Activated CD4-positive, CD25-positive, alpha-beta regulatory T cell treated with anti-CD3 and anti-CD28 coated beads, Interleukin-2, amount 50 U/mL, for 72 hours (primary cell): ENCODE data around the gene ARFGEF2.
"Not testable (repeated sequence)": the region's sequence is repeated elsewhere in the genome, so short reads cannot be mapped to it uniquely, and the experiment has no call there.

Experiments used
- DNase-seq: peaks from one replicate; pipeline ENCODE4 v3.0.0; 2021

The ARFGEF2 gene

DNA sequence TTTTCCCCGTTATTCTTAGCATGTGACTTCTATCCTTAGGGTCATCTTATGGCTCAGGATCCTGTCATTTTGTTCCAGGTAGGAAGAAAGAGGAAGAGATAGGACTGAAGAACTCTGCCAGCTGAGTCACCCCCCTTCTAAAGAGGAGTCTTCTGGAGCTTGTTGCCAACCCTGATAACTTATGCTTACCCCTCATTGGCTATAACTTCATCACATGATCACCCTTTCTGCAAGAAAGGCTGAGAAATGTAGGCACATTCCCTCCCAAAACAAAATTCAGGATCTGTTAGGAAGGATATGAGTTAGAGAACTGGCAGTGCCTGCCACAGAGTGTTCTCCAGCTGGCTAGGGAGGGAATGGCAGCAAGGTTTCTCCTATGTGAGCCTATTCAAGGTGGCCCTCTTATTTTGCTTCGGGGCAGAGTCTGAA is 35.6 kb downstream of the ARFGEF2 start:
- DNase-seq = no peak

DNA sequence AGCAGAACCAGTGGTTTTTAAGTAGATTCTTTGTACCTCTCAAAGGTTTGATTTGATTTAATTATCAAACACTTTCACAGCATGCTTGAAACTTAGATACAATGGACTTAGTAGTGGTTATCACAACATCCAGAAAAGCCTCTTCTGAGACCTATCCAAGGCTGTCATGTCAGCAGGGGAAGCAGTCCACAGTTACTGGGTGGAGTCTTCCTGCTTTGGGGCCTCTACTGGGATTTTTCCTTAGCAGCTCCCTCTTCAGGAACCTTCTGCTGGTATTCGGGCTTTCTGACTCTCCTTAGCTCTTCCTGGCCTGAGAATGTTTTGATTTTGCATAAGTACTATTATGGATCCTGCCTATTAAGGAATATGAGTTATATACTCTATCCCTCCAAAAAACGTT is 36.0 kb downstream of the ARFGEF2 start:
- DNase-seq = no peak

DNA sequence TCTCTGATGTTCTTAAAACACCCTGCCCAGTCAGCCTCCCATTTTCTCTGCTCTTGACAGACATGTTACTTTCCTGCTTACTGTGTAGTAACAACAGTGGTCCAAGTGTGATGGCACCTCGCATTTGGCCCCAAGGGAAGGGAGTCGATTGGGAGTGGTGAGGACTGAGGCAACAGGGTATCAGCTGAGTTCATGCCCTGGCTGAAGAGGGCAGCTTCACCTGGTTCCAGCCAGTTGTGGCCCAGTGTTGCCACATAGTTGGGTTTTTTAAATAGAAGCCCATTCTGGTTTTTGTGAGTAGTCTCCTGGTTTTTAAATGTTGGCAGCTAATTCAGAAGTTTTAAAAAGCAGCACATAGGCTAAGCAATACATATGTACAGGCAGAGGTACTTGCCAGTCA is 37.2 kb downstream of the ARFGEF2 start:
- DNase-seq = no peak

DNA sequence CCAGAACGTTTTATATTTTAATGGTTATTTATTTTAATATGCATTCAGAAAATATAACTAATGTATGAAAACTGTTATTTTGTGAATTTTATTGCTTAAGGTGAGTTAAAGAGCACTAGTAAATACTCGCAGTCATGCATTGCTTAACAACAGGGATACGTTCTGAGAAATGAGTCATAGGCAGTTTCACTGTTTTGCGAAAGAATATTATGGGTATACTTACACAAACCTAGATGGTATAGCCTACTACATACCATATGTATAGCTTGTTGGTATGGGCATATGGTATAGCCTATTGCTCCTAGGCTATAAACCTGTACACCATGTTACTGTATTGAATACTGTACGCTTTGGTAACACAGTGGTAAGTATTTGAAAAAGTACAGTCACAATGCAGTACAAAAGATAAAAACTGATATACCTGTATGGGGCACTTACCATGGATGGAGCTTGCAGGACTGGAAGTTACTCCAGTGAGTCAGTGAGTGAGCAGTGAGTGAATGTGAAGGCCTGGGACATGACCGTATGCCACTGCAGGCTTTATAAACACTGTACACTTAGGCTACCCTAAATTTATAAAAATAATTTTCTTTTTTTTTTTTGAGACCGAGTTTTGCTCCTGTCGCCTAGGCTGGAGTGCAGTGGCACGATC is 38.5 kb downstream of the ARFGEF2 start:
- no peak for DNase-seq

DNA sequence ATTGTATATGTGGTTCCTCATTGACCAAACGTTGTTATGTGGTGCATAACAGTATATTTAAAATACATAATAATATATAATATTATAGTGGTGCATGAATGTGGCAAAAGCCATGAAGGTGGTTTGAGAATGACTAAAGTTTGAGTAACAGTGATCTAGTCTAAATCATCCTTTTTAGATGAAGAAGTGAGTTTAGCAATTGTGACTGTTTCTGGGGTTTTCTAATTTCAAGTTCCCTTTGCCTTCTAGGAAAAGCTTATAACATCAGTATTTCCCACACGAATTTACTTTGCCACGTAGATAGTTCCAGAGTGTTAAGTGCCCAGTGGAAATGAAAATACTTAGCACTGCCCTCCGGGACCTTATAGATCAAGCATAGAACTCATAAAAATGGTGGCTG is 40.9 kb downstream of the ARFGEF2 start:
- no peak for DNase-seq

DNA sequence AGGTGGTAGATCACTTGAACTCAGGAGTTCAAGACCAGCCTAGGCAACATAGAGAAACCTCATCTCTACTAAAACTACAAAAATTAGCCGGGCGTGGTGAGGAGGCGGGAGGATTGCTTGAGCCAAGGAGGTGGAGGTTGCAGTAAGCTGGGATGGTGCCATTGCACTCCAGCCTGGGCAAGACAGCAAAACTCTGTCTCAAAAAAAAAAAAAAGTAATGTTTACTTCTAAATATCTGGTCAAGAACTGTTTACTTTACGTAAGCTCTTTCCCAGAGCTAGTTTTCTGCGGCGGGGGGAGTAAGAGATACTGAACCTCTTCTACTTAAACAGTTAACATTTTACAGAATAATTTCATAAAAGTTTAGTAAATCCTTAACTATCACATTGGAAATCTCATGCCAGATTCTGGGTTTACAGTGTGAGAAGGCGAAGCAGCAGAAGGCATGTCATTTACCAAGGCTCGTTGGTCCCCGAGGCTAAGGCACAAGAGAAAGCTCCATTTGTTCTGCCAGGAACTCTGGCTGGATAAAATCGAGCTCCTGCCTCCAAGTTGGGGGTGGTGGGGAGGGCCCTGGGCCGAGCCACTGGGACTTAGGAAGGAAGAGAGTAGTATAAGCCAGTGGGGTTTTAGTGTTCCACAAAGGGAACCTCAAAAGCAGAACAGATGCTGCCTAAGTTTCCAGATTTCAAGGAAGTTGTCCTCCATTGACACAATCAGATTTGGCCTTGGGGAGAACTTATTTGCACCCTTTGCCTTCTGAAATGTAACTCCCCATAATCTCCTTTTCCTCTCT is 41.7 kb downstream of the ARFGEF2 start:
- no peak for DNase-seq

DNA sequence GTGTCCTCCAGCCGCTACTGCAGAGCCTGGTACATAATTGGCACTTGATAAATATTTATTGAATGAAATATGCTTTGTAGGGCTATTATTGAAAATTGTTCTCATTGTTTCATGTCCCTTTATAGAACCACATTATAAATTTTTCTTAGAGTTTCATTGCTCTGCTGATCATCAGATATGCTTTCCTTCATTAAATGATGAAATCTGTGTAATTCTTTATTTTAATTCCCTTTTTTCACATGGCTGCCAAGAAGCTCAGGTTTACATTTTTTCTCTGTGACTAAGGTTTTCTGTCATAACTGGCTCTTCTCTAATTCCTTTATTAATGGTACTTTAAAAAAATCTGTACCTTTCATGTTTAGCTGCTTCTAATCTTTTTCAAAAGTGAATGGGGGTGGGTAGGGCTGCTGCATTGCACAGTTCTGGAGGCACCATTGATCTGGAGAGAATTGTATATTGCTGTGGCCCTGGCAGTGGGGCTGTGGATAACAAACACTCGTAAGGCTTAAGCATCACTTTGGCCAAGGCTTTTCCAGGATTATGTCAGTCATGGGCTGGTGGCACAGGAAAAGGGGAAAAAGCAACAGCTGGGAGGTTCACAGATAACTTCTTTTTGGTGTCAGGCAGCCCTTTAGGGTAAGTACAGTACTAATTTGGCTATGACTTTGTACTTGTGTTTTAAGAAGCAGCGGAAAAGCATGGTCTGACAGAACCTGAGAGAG is 43.8 kb downstream of the ARFGEF2 start:
- DNase-seq = no peak

DNA sequence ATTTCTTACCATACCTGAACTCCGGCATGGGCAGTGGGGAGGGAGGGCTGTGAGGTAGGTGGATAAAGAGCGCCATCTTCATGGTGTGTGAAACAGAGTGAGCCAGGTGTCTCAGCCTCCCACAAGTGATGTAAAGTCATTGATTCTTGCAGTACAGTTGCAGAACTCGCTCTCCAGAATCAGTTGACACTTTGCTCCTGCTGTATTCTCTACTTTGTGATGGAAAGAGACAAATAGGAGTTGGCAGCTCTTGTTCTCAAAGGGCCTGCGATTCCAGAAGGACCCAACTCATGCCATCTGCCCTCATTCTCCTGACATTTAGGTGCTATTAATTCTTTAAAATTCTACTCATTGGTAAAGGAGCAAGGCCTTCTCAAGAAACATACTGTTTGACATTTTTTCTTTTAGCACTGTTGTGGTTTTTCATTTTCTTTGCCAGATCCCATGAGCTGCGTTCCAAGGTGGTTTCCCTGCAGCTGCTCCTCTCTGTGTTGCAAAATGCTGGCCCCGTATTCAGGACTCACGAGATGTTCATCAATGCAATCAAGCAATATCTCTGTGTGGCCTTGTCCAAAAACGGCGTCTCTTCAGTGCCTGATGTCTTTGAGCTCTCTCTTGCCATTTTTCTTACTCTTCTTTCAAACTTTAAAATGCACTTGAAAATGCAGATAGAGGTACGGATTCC is 49.3 kb downstream of the ARFGEF2 start:
- DNase-seq = no peak

DNA sequence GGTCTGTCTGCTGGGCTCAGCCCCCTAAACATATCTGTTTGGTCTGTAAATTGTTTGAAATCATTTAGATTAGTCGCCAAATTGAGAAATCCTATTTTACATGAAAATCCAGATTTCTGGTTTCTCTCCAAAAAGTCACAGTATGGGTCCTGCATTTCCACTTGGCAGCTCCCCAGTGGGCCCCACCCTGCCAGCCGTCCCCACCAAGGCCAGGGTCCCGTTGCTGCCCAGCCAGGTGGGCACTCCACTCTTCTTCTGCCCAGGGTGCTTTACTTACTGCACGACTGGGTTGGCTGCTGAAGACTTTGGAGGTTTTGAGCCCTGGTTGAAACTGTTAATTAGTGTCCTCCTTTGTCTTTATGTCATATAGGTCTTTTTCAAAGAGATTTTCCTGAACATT is 50.4 kb downstream of the ARFGEF2 start:
- no peak for DNase-seq

DNA sequence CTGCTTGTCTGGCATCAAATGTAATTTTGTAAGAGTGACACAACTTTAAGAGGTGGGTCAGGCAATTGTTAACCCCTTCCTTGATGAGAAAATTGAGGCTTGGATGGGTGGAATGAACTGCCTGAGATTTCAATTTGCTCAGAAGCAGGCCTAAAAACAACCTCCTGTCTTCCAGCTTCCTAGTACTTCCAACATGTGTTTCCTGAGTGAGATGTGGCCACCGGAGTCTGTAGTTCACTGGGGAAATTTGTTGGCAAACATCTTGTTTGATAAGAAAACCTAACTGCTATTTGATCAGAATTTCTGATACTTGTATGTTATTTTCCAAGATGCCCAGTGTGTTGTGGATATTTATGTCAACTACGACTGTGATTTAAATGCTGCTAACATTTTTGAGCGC is 51.3 kb downstream of the ARFGEF2 start:
- DNase-seq = no peak

DNA sequence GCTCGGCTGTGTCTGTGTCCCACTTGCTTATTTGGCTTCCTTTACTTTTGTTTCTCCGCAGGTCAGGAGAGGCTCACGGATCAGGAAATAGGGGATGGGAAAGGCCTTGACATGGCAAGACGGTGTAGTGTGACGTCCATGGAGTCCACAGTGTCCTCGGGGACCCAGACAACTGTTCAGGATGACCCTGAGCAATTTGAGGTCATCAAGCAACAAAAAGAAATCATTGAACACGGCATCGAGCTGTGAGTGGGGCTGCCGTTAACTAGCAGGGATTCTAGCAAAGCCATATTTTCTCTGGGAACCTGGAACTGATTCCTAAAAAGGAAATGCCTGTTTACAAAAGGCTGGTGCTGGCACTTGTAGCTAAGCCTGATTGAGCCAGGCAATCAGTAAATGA is 54.4 kb downstream of the ARFGEF2 start:
- DNase-seq = no peak

DNA sequence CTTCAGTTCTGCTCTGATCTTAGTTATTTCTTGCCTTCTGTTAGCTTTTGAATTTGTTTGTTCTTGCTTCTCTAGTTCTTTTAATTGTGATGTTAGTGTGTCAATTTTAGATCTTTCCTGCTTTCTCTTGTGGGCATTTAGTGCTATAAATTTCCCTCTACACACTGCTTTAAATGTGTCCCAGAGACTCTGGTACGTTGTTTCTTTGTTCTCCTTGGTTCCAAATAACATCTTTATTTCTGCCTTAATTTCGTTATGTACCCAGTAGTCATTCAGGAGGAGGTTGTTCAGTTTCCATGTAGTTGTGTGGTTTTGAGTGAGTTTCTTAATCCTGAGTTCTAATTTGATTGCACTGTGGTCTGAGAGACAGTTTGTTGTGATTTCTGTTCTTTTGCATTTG is 58.5 kb downstream of the ARFGEF2 start:
- DNase-seq = not testable (repeated sequence)

DNA sequence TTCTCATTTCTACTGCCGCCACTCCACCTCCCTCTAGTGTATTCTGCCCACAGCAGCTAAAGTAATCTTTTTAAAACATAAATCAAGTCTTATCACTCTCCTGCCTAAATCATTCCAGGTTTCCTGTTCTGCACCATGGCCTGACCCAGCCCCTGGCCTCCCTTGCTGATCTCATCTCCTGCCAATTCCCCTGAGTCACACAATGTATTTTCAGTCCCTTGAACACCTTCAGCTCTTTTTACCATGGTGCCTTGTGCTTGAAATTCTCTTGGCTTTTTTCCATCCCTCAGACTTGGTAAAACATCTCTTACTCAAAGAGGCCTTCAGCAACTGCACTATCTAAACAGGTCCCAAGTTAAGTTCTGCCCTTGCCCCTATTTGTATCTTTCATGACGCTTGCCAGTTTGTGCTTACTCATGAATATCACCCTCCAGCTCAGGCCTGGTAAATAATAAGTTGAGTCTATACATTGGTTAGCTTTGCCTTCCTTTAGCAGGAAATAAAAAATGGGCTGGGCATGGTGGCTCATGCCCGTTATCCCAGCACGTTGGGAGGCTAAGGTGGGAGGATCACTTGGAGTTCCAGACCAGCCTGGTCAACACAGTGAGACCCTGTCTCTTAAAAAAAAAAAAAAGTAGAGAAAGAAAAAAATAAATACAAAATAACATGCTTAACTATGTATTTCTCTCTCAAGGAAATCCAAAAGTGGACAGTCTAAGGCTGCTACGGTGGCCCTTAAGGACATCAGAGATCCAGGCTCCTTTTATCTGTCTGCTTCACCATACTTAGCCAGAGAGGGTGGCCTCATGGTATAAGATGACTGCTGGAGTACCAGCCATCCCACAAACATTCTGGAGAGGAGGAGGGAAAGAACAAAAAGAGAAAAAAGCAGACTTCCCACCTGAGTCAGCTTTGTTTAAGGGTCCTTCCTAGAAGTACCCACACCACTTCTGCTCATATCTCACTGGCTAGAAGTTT is 62.2 kb downstream of the ARFGEF2 start:
- DNase-seq = no peak

DNA sequence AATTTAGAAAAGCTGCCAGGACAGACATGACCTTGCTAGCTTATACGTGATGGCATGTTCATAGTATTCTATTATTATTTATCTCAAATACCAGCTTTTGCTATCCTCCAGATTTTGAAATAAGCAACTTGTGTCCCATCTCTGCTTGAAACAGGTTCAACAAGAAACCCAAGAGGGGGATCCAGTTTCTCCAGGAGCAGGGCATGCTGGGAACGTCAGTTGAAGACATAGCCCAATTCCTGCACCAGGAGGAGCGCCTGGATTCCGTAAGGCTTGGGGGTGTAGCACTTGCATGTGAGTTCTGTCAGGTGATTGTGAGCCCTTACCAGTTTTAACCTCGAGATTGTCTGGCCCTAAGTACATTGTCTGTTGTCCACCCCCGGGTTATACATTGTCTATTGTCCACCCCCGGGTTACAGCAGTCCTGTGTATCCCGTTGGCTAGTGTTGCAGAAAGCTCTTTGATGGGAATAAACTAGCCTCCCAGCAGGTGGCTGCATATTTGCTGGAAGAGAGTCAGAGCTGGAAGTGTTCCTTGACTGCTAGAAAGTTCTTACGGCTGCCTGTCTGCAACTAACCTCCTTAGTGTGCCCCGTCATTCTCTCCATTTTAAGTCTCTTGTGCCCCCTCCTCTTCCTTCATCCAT is 63.2 kb downstream of the ARFGEF2 start:
- no peak for DNase-seq

DNA sequence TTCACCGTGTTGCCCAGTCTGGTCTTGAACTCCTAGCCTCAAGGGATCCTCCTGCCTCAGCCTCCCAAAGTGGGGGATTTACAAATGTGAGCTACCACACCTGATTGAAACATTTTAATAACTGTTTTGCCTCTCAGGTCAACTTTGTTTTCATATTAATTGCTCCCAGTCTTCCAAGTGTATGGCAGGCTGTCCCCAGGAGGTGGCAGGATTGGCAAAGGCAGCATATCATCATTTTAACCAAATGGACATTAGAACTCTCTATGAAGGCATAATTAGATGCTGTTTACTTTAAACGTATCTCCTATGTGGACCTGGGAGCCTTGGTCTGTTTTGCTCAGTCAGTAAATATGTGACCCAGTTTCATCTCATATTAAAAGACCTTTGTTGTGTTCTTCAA is 65.4 kb downstream of the ARFGEF2 start:
- no peak for DNase-seq

DNA sequence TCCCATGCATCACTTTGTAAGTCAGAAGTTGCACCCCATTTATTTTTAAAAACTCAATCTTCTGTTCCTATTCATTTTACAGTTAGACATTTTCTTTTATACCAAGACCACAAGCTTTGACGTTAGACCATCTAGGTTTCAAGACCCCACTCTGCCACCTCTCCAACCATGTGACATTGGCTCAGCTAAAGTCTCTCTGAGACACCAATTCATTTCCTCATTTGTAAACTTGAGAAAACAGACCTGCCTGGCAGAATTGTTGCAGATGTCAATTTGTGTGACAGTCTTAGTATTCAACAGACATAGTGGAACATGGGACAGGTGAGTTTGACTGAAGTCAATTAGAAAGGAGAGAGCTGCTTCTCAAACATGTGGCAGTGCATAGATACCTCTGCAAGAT is 69.0 kb downstream of the ARFGEF2 start:
- DNase-seq = no peak

DNA sequence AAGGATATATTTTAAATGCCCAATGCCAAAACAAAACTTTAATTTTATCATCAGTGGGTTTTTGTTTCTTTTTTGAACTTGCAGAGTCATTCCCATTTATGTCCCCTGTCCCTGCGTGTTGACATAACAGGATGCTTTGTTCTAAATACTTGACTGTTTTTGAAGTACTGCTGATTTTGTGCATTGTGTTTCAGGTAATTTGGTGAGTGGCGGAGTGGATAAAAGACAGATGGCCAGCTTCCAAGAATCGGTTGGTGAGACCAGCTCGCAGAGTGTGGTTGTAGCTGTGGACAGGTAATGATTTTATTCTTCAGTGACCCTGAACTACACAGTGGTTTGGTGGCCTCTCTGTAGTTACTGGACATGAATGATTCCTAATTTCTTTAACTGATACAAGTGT is 74.1 kb downstream of the ARFGEF2 start:
- no peak for DNase-seq

DNA sequence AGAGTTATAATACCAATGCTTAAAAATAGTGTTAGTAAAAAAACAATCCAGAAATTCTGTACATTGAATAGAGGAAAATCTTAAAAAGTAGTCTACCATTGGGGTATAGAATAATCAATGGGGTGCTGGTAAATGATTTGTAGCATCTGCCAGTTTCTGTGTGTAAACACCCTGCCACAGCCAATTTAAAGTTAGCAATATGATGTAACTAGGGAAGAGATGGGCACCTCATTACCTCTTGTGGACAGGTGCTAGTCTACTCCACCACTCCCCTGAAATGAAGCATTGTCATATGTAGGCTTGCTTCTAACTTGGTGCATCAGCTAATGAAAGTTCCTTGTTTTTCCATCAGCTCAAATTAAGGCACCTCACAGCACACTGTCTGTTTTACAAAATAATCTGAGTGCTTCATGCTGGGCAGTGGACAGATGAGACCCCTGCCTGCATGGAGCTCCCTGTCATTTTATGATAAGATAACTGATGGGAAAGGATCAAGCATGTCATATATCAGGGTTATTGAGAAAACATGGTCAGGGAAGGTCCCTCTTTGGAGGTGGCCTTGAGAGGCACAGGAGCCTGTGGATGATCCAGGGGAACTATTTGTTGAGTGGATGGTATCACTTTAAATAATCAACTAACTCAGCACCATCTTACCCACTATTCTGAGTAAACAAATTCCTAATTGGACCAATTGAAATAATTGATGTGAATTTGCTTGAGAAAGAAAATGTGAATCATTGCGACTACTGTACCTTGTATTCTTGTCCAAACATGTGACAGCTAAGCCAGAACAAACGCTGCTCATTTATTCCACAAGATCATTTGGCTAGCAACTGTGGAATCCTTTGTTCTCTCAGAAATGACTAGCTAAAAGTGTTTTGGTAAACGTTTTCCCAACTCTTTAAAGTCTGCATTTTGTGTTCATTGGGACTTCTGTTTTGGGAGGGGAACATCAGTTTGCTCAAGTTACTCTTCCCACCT is 78.7 kb downstream of the ARFGEF2 start:
- DNase-seq = no peak

DNA sequence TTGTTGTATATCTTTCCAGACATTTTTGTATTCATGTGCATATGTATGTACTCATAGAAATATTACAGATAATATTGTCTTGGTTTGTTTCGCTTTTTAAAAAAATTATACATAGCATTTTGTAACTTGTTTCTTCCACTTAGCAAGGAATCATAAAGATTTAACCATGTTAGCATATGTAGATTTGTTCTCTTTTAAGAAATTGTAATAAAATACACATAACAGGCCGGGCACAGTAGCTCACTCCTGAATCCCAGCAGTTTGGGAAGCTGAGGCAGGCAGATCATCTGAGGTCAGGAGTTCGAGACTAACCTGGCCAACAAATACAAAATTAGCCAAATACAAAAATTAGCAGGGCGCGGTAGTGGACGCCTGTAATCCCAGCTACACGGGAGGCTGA is 80.2 kb downstream of the ARFGEF2 start:
- no peak for DNase-seq

DNA sequence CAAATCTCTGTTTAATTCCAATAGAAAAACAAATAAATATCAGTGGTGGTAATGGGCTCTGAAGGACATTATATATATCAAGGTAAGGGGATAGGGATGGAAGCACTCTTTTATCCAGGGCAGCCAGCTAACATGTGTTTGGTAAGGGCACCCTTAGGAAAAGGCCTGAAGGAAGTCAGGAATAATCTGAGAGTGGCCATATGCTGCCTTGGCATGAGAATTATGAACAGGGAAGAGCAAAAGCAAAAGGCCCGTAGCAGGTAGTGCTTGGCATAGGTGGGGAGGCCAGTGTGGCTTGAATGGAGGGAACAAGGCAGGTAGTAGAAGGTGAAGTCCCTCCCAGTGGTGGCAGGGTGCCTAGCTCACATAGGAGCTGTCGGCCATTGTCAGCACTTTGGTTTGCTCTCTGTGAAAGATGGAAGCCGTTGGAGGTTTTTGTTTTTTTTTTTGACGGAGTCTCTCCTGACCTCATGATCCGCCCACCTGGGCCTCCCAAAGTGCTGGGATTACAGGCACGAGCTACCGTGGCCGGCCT is 85.0 kb downstream of the ARFGEF2 start:
- DNase-seq = no peak
